Ishikawa (cell line): ENCODE measurements around the gene CCDC192.

Source experiments
- CEBPB ChIP-seq: IDR thresholded peaks from 2 replicates; pipeline ENCODE4 v1.6.1; 2012
- CREB1 ChIP-seq: IDR thresholded peaks from 2 replicates; pipeline ENCODE4 v1.6.1; 2012; ENCODE audit warnings: low read depth
- EGR1 ChIP-seq: IDR thresholded peaks from 2 replicates; pipeline ENCODE4 v1.6.1; 2012
- EP300 ChIP-seq: IDR thresholded peaks from 2 replicates; pipeline ENCODE4 v1.6.1; 2012; ENCODE audit warnings: borderline replicate concordance
- FOXM1 ChIP-seq: IDR thresholded peaks from 2 replicates; pipeline ENCODE4 v1.6.1; 2012; ENCODE audit warnings: low read depth, borderline replicate concordance
- MAX ChIP-seq: IDR thresholded peaks from 2 replicates; pipeline ENCODE4 v1.6.1; 2012
- NFIC ChIP-seq: IDR thresholded peaks from 2 replicates; pipeline ENCODE4 v1.6.1; 2012
- RAD21 ChIP-seq: IDR thresholded peaks from 2 replicates; pipeline ENCODE4 v1.6.1; 2012; ENCODE audit warnings: low read depth
- REST ChIP-seq: IDR thresholded peaks from 2 replicates; pipeline ENCODE4 v1.6.1; 2012; ENCODE audit warnings: low read depth, mild to moderate bottlenecking
- TAF1 ChIP-seq: IDR thresholded peaks from 2 replicates; pipeline ENCODE4 v1.6.1; 2012; ENCODE audit warnings: low read depth, mild to moderate bottlenecking
- TCF12 ChIP-seq: IDR thresholded peaks from 2 replicates; pipeline ENCODE4 v1.6.1; 2012; ENCODE audit warnings: low read depth
- TEAD4 ChIP-seq: IDR thresholded peaks from 2 replicates; pipeline ENCODE4 v1.6.1; 2012
- USF1 ChIP-seq: IDR thresholded peaks from 2 replicates; pipeline ENCODE4 v1.6.1; 2012
- YY1 ChIP-seq: IDR thresholded peaks from 2 replicates; pipeline ENCODE4 v1.6.1; 2012; ENCODE audit warnings: low read depth
- ZBTB7A ChIP-seq: IDR thresholded peaks from 2 replicates; pipeline ENCODE4 v1.6.1; 2012; ENCODE audit warnings: low read depth

The CCDC192 gene

GRCh38 chr5:127686424-127686823 is 16.8 kb upstream of the CCDC192 start:
- TF ChIP-seq YY1, result no peak
- no peak for TF ChIP-seq TCF12
- no peak for TF ChIP-seq FOXM1
- TF ChIP-seq REST, result no peak
- TF ChIP-seq NFIC, result no peak
- TF ChIP-seq ZBTB7A, result no peak
- TF ChIP-seq USF1, result no peak
- no peak for TF ChIP-seq CEBPB
- no peak for TF ChIP-seq CREB1
- no peak for TF ChIP-seq EP300
- no peak for TF ChIP-seq EGR1
- TF ChIP-seq MAX, result no peak
- TF ChIP-seq RAD21, result no peak
- no peak for TF ChIP-seq TAF1
- no peak for TF ChIP-seq TEAD4

- TF ChIP-seq REST (no peak), ZBTB7A (no peak), EP300 (no peak), YY1 (no peak), FOXM1 (no peak), TAF1 (no peak)
These were observed 8.5 kb upstream of the CCDC192 start for GRCh38 chr5:127694518-127695171.

- TF ChIP-seq TAF1 (no peak), CEBPB (no peak), EP300 (no peak), ZBTB7A (no peak), USF1 (no peak), REST (no peak), MAX (no peak), YY1 (no peak), CREB1 (no peak), TEAD4 (no peak)
These were observed 7.8 kb upstream of the CCDC192 start for GRCh38 chr5:127695346-127695745.

- TF ChIP-seq TEAD4 (no peak), RAD21 (no peak)
These were observed 6.5 kb upstream of the CCDC192 start for GRCh38 chr5:127696683-127697082.

- no peak for TF ChIP-seq RAD21
- no peak for TF ChIP-seq EP300
- TF ChIP-seq TEAD4, result no peak
- TF ChIP-seq EGR1, result no peak
- no peak for TF ChIP-seq NFIC
- TF ChIP-seq FOXM1, result no peak
- TF ChIP-seq TAF1, result no peak
These were observed 5.1 kb upstream of the CCDC192 start for GRCh38 chr5:127697894-127698600.
